Islet of Langerhans (tissue), 1 donor: ENCODE results near the gene MAGIX.
A peak's percentile ranks its signal among the peaks of the same experiment; 100 is the strongest.
"Not testable (repeated sequence)": the region's sequence is repeated elsewhere in the genome, so short reads cannot be mapped to it uniquely, and the experiment has no call there.

Experiments used
- FAIRE-seq: peaks from one replicate; lab custom pipeline; 2011; peaks lifted over from hg19 to GRCh38; lab: Jason Lieb, UNC

The MAGIX gene

GRCh38 chrX:49161632-49162031 is 926 bp upstream of the MAGIX start:
- FAIRE-seq = no peak

GRCh38 chrX:49163555-49164419 is 1.2 kb downstream of the MAGIX start:
- FAIRE-seq = no peak

GRCh38 chrX:49164589-49165360 is 2.2 kb downstream of the MAGIX start:
- no peak for FAIRE-seq

GRCh38 chrX:49165901-49166881 is 3.6 kb downstream of the MAGIX start:
- peak; percentile 69 for FAIRE-seq

GRCh38 chrX:49166914-49167739 is 4.6 kb downstream of the MAGIX start:
- FAIRE-seq = peak; percentile 66

- FAIRE-seq = no peak
Measured at GRCh38 chrX:49167740-49168108, 5.2 kb downstream of the MAGIX start.

GRCh38 chrX:49171752-49172279 is 9.3 kb downstream of the MAGIX start, which contains the start of gene PLP2:
PLP2 (plus strand) TSS chrX:49171898; CDS start chrX:49172001, 103 bp downstream.
- FAIRE-seq = no peak

GRCh38 chrX:49172280-49172780 is 9.8 kb downstream of the MAGIX start:
- peak; percentile 79 for FAIRE-seq

- not testable (repeated sequence) for FAIRE-seq
Measured at GRCh38 chrX:49173544-49173943, 11.0 kb downstream of the MAGIX start.

GRCh38 chrX:49174723-49175122 is 12.2 kb downstream of the MAGIX start:
- FAIRE-seq = no peak

- no peak for FAIRE-seq
Measured at GRCh38 chrX:49175435-49176274, 13.1 kb downstream of the MAGIX start.

- no peak for FAIRE-seq
Measured at GRCh38 chrX:49176421-49177326, 14.1 kb downstream of the MAGIX start.

- no peak for FAIRE-seq
Measured at GRCh38 chrX:49177338-49177833, 14.8 kb downstream of the MAGIX start.

- FAIRE-seq = no peak
Measured at GRCh38 chrX:49177873-49178480, 15.4 kb downstream of the MAGIX start.

- FAIRE-seq = no peak
Measured at GRCh38 chrX:49178537-49178936, 16.0 kb downstream of the MAGIX start.

GRCh38 chrX:49179358-49179757 is 16.8 kb downstream of the MAGIX start:
- FAIRE-seq = no peak

GRCh38 chrX:49183701-49184281 is 21.2 kb downstream of the MAGIX start:
- FAIRE-seq = no peak
